K562 (cell line): ENCODE measurements around the gene SORCS1. TPM values are rescaled to one million over a fixed set of nuclear protein-coding genes. Genes with fewer than 3 reads are reported as not detected.

Experiments
- ATAC-seq: fragments of 200-7000 bp; cut with Tn5 transposase; 3 replicates; pipeline ENCODE4 v1.9.1; 2020; ENCODE audit warnings: moderate library complexity
- BruUV-seq: library from RNA; stranded (reverse); fragments of 400-500 nt; replicated peaks from 2 replicates; lab custom pipeline; 2021; lab: Mats Ljungman, UMichigan
- CTCF ChIA-PET: fragments of 300-600 bp; formaldehyde crosslinking; extraction: SDS; loops from one replicate; lab custom pipeline; 2021; ENCODE audit warnings: low intra/inter-chr PET ratio; lab: Yijun Ruan, JAX
- POLR2A ChIA-PET: fragments of 300-600, 350-650 bp; sonication (Branson Sonifier 250); formaldehyde crosslinking; extraction: SDS; loops from one replicate; lab custom pipeline; 2021; ENCODE audit warnings: antibody characterized with exemption, inconsistent platforms; lab: Yijun Ruan, JAX
- DNase-seq, 4 experiments: peaks; one replicate each; pipeline versions ENCODE4 v3.0.0 to v3.0.0-alpha.2; 2011 to 2018; ENCODE audit warnings: low spot score in 3 of 4, mixed read lengths in 3 of 4; ENCODE audit errors: extremely low read depth in 1 of 4
- FAIRE-seq: peaks from 2 replicates; lab custom pipeline; 2011; peaks lifted over from hg19 to GRCh38; lab: Jason Lieb, UNC
- H2AFZ ChIP-seq: 2 replicates; pipeline ENCODE4 v1.6.0; 2011; ENCODE audit warnings: low read depth, low read length, control low read depth, inconsistent platforms
- H3K27ac ChIP-seq: fragments of 200-600 bp; 3 replicates; pipeline ENCODE4 v1.8.0; 2011; ENCODE audit warnings: low read depth, mild to moderate bottlenecking, control low read depth, inconsistent platforms, low read length, moderate library complexity, mixed read lengths; ENCODE audit errors: extremely low read depth
- H3K27me3 ChIP-seq, 2 experiments: fragments of 300-600 bp in 1 of 2; 2 replicates in 1 of 2; 3 replicates in 1 of 2; pipeline versions ENCODE4 v1.6.0 to v1.8.0; 2011; ENCODE audit warnings: inconsistent platforms in 2 of 2, low read length in 2 of 2, mild to moderate bottlenecking in 1 of 2, mixed read lengths in 1 of 2, moderate library complexity in 1 of 2; ENCODE audit not compliant: control insufficient read depth in 2 of 2, insufficient read depth in 2 of 2
- H3K36me3 ChIP-seq: fragments of 300-600 bp; 3 replicates; pipeline ENCODE4 v1.8.0; 2011; ENCODE audit warnings: mild to moderate bottlenecking, low read length, inconsistent platforms; ENCODE audit not compliant: control insufficient read depth, insufficient read depth
- H3K4me1 ChIP-seq, 2 experiments: fragments of 200-600 bp in 1 of 2; replicated peaks in 1 of 2; 2 replicates in 1 of 2; 3 replicates in 1 of 2; pipeline versions ENCODE4 v1.5.1 to v1.8.0; 2011; ENCODE audit warnings: inconsistent platforms in 2 of 2, low read length in 2 of 2, mild to moderate bottlenecking in 1 of 2, mixed read lengths in 1 of 2, moderate library complexity in 1 of 2; ENCODE audit not compliant: control insufficient read depth in 2 of 2, insufficient read depth in 2 of 2
- H3K4me2 ChIP-seq: 2 replicates; pipeline ENCODE4 v1.6.1; 2011; ENCODE audit warnings: low read length, control low read depth, inconsistent platforms, mixed read lengths; ENCODE audit not compliant: insufficient read depth
- H3K4me3 ChIP-seq: fragments of 200-600 bp; sonication (generic), shearing (Covaris generic); 2 replicates; pipeline ENCODE4 v1.5.1; 2016; ENCODE audit warnings: control low read depth, inconsistent platforms
- H3K79me2 ChIP-seq: fragments of 200-600 bp; 3 replicates; pipeline ENCODE4 v1.8.0; 2011; ENCODE audit warnings: low read length, inconsistent platforms; ENCODE audit not compliant: control insufficient read depth, insufficient read depth
- H3K9ac ChIP-seq, 2 experiments: 2 replicates each; pipeline versions ENCODE4 v1.6.0 to v1.6.1; 2011; ENCODE audit warnings: low read depth in 2 of 2, low read length in 2 of 2, control low read depth in 1 of 2, inconsistent platforms in 1 of 2, mild to moderate bottlenecking in 1 of 2, mixed read lengths in 1 of 2; ENCODE audit not compliant: insufficient read depth in 1 of 2
- H3K9me1 ChIP-seq: one replicate; pipeline ENCODE4 v1.6.0; 2011; ENCODE audit warnings: inconsistent platforms, mild to moderate bottlenecking, low read length, moderate library complexity; ENCODE audit not compliant: control insufficient read depth, insufficient read depth
- H3K9me3 ChIP-seq: replicated peaks from 2 replicates; pipeline ENCODE4 v1.5.1; 2011; ENCODE audit warnings: low read depth, low read length, inconsistent platforms; ENCODE audit not compliant: control insufficient read depth, insufficient read depth
- H4K20me1 ChIP-seq: replicated peaks from 2 replicates; pipeline ENCODE4 v1.6.1; 2011; ENCODE audit warnings: low read length, inconsistent platforms, mixed read lengths; ENCODE audit not compliant: control insufficient read depth, insufficient read depth
- CBFB ChIP-seq: sonication (generic); formaldehyde crosslinking; IDR thresholded peaks from 2 replicates; pipeline ENCODE4 v1.4.0; 2020; ENCODE audit warnings: mild to moderate bottlenecking, missing genetic modification reagents
- DLX4 ChIP-seq: fragments of 250-450 bp; sonication (Bioruptor Pico); IDR thresholded peaks from 2 replicates; pipeline ENCODE4 v1.6.1; 2021; ENCODE audit warnings: mild to moderate bottlenecking
- FUS ChIP-seq: fragments of 200-400 bp; formaldehyde crosslinking; optimal IDR thresholded peaks from 2 replicates; pipeline ENCODE3; 2017; ENCODE audit warnings: low read depth, low read length
- MTA3 ChIP-seq: fragments of 450-650 bp; formaldehyde crosslinking; IDR thresholded peaks from 2 replicates; pipeline ENCODE4 v1.6.1; 2017; ENCODE audit warnings: mild to moderate bottlenecking, borderline replicate concordance
- NR1H2 ChIP-seq: sonication (generic); formaldehyde crosslinking; IDR thresholded peaks from 2 replicates; pipeline ENCODE4 v1.4.0; 2020; ENCODE audit warnings: mild to moderate bottlenecking, missing genetic modification reagents
- NR4A1 ChIP-seq, 2 experiments: fragments of 250-450 bp in 1 of 2; fragments of 450-650 bp in 1 of 2; sonication (Bioruptor Pico) in 1 of 2; IDR thresholded peaks; 2 replicates each; pipeline versions ENCODE4 v1.4.0 to v1.6.1; 2016 to 2020; ENCODE audit warnings: mild to moderate bottlenecking in 2 of 2, missing compliant biosample characterization in 1 of 2, missing genetic modification characterization in 1 of 2, moderate library complexity in 1 of 2
- PCBP1 ChIP-seq: fragments of 200-400 bp; formaldehyde crosslinking; IDR thresholded peaks from 2 replicates; pipeline ENCODE4 v1.6.1; 2018; ENCODE audit warnings: mild to moderate bottlenecking, low read depth, low read length; ENCODE audit not compliant: poor library complexity, severe bottlenecking
- POLR2B ChIP-seq: fragments of 450-650 bp; IDR thresholded peaks from 2 replicates; pipeline ENCODE4 v1.6.1; 2018; ENCODE audit warnings: low read depth; ENCODE audit not compliant: partially characterized antibody
- TAF7 ChIP-seq: fragments of 450-650 bp; IDR thresholded peaks from 2 replicates; pipeline ENCODE4 v1.6.1; 2016; ENCODE audit warnings: missing genetic modification characterization, missing compliant biosample characterization
- ZNF174 ChIP-seq: fragments of 250-450 bp; sonication (Bioruptor Pico); IDR thresholded peaks from 2 replicates; pipeline ENCODE4 v1.4.0; 2020; ENCODE audit warnings: mild to moderate bottlenecking
- ZNF444 ChIP-seq: fragments of 250-450 bp; sonication (Bioruptor Pico); IDR thresholded peaks from 2 replicates; pipeline ENCODE4 v1.4.0; 2020; ENCODE audit warnings: mild to moderate bottlenecking, moderate library complexity
- ZNF518B ChIP-seq: fragments of 250-450 bp; sonication (Bioruptor Pico); IDR thresholded peaks from 2 replicates; pipeline ENCODE4 v1.5.0; 2021; ENCODE audit warnings: mild to moderate bottlenecking, moderate library complexity
- WGBS: fragments of 100-300 bp; shearing (Covaris generic); methylation state at CpG from one replicate; pipeline ENCODE4 v1.1.6; 2016; ENCODE audit warnings: low coverage, mixed read lengths; ENCODE audit not compliant: insufficient coverage; ENCODE audit errors: missing lambda C conversion rate; 5-methylcytosine and 5-hydroxymethylcytosine counted together
- in situ Hi-C: fragments of 300-500 bp; cut with MboI; formaldehyde crosslinking; loops from 4 replicates; pipeline ENCODE4 v1.15.0; 2018; ENCODE audit warnings: inconsistent platforms, mixed read lengths
- intact Hi-C: fragments of 100-400 bp; cut with micrococcal nuclease; formaldehyde crosslinking; loops from 2 replicates; pipeline ENCODE4 v1.14.2; 2022
- polyA plus RNA-seq, 8 experiments: library from polyadenylated mRNA; depleted of rRNA in 4 of 8; stranded (reverse) in 5 of 8; unstranded in 3 of 8; fragments of >200 nt; fragmentation: Nextera tagmentation in 2 of 8; fragmentation: Illumina TruSeq in 1 of 8; extraction: Ambion mirVana in 2 of 8; extraction: Trizol in 1 of 8; gene quantifications; 2 replicates each; pipeline versions ENCODE4 v1.2.1 to v1.2.3, GENCODE V29; 2011 to 2014; ENCODE audit warnings: inconsistent platforms in 1 of 8, missing spikeins in 1 of 8
- total RNA-seq, 7 experiments: library from RNA; depleted of rRNA in 6 of 7; stranded (reverse); fragments of >200 nt in 6 of 7; fragmentation: Illumina TruSeq in 2 of 7; extraction: Trizol in 2 of 7; gene quantifications; 2 replicates each; pipeline versions ENCODE4 v1.2.1 to v1.2.3, GENCODE V29; 2011 to 2021; ENCODE audit warnings: low replicate concordance in 1 of 7
- TF ChIP-seq, protein P1 (sequence below): sonication (generic); formaldehyde crosslinking; IDR thresholded peaks from 2 replicates; pipeline ENCODE4 v1.8.0; 2022; ENCODE audit warnings: mild to moderate bottlenecking, missing genetic modification reagents, borderline replicate concordance

SORCS1 gene
- total and polyA plus RNA-seq, 9 of the 15 experiments (the other 6 are each of a cell fraction or from before 2014, with no cell fraction given): 1.5 to 3.9 (median 2.7) TPM

DNA sequence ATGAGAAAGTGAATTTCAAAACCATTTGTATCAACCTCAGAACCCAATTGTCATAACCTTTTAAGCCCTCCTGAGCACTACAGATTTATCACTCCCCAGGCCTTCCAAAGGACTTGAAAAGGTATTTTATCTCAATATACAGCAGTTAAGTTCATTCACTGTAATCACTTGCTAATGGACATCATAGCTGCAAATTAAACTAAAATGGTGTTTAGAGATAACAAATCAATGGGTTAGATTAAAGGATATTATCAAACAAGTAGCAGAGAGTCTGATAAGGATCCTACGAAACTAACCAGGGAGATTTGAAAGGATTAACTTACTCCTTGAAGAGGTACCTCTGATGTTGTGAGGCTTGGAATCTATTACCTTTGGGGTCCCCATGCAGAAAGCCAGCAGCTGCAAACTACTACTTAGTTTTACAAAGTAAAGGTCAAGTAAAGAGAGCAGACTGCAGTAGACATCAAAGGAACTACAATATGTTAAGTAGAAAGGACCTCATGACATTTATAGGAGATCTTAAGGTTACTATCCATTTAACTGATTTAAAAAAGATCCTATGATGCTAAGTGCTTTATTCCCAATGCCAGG is 359.4 kb downstream of the SORCS1 start:
- Histone ChIP-seq H3K27me3 (no peaks in the 10 kb centered on the region), H3K36me3 (no peaks in the 10 kb centered on the region), H4K20me1 (no peaks in the 10 kb centered on the region), H3K4me2 (no peak overlapping the region), H3K9ac (no peak overlapping the region), H3K9me1 (no peaks in the 10 kb centered on the region), H3K9me3 (no peaks in the 10 kb centered on the region), H2AFZ (no peak overlapping the region), H3K79me2 (no peaks in the 10 kb centered on the region), H3K27ac (no peak overlapping the region), H3K4me1 (no peaks in the 10 kb centered on the region; a peak in 1 of 5 replicates), H3K4me3 (no peak overlapping the region)
- no peak for FAIRE-seq
- intact Hi-C loops (no loop called here), in situ Hi-C loops (no loop called here)
- DNase-seq: no peak
- WGBS: 25% methylated on average over 1 of the region's 1 CpG
- ATAC-seq: no peak
- ChIA-PET CTCF (no interaction called here), POLR2A (no interaction called here)
- BruUV-seq: no TSS peak
- TF ChIP-seq POLR2B (no peak), NR4A1 (CRISPR knock-in tag; IDR thresholded peaks at IDR 0.05) (no peak), NR4A1 (tag; IDR thresholded peaks at IDR 0.05) (no peak), CBFB (CRISPR knock-in tag) (no peak), DLX4 (CRISPR knock-in tag) (no peak), ZNF174 (no peak), MTA3 (no peak), TAF7 (tag) (no peak), NR1H2 (no peak), ZNF444 (no peak), FUS (no peak), PCBP1 (no peak), ZNF518B (no peak)
- TF ChIP-seq, protein P1, sequence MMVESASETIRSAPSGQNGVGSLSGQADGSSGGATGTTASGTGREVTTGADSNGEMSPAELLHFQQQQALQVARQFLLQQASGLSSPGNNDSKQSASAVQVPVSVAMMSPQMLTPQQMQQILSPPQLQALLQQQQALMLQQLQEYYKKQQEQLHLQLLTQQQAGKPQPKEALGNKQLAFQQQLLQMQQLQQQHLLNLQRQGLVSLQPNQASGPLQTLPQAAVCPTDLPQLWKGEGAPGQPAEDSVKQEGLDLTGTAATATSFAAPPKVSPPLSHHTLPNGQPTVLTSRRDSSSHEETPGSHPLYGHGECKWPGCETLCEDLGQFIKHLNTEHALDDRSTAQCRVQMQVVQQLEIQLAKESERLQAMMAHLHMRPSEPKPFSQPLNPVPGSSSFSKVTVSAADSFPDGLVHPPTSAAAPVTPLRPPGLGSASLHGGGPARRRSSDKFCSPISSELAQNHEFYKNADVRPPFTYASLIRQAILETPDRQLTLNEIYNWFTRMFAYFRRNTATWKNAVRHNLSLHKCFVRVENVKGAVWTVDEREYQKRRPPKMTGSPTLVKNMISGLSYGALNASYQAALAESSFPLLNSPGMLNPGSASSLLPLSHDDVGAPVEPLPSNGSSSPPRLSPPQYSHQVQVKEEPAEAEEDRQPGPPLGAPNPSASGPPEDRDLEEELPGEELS (CRISPR knock-in tag): no peak
